HG02938 (cell line): ENCODE results near the gene HS3ST4.
"Not testable (repeated sequence)": the region's sequence is repeated elsewhere in the genome, so short reads cannot be mapped to it uniquely, and the experiment has no call there.

Experiments
- ATAC-seq: cut with Tn5 transposase; IDR thresholded peaks from one replicate; pipeline ENCODE4 v1.9.1; 2021; ENCODE audit warnings: mild to moderate bottlenecking, moderate library complexity; ENCODE audit not compliant: unreplicated experiment

HS3ST4 gene

DNA sequence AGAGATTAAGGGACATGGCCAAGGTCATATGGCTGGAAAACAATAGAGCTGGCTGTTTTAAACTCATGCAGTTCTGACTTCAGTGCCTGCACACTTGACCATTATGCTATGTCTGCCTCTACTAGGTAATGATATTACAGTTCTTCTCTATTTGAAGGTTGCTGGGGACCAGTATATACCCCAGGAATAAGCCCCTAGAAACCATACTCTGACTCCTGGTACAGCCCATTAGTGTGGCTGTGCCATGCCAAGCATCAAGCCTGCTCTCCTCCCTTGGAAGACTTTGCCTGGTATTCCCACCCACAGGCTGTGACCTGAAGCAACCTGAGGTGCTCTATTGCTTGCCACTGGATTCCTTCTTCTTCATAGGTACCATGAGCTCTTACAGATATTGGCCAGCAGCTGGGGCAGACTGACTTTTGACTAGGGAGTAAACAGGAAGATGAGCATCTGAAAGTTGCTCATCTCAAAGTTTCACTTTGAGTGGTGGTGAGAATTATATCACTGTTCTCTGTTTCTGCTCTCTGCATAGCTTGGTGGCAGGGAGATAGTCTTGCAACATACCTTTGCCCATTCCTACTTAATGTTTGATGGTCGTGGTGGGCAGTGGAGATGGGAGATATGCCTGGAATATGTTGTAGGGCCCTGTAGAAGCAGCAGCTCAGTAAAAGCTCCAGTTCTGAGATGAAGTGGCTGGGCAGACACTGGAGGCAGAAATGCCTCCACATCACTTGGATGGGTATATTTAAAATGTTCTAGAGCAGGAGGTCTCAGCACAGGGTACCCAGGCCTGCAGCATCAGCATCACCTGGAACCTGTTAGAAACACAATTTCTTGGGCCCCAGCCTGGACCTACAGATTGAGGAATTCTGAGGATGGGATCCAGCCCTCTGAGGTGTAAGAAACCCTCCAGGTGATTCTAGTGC is 274.7 kb downstream of the HS3ST4 start:
- peak; percentile 96 for ATAC-seq

DNA sequence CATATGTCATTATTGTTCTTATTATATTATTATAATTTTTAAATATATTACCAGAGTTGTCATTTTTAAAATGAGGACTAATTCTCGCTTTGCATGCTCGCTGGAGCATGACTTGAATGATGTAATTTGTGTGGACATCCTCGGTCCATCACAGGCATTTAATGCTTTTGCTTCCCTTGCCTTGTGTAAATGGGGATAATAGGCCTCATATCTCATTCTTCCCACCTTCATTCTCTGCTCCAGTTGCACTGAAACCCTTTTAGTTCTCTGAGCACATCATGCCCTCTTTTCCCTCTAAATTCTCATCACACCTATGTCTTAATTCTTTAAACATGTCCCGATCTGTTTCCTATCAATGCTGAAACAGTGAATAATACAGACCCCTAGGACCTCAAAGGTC is 285.4 kb downstream of the HS3ST4 start:
- ATAC-seq: no peak

DNA sequence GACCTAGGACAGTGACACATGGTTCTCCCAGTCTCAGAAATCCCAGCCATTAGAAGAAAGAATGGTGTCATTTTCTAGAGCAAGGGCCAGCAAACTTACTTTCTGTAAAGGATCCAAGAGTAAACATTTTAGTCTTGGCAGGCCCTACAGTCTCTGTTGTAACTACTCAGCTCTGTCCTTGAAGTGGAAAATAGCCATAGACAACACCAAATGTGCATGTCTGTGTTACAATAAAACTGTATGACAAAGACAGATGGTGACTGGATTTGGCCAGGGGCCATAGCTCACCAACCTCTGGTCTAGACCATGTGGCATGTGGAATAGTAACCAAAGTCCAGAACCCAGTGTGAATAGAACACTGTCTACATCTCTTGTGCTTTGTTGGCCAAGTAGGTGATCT is 286.5 kb downstream of the HS3ST4 start:
- no peak for ATAC-seq

- no peak for ATAC-seq
These were observed 296.3 kb downstream of the HS3ST4 start for GRCh38 chr16:25988084-25988483.

- no peak for ATAC-seq
These were observed 297.1 kb downstream of the HS3ST4 start for GRCh38 chr16:25988882-25989281.

- no peak for ATAC-seq
These were observed 304.3 kb downstream of the HS3ST4 start for GRCh38 chr16:25996052-25996451.

DNA sequence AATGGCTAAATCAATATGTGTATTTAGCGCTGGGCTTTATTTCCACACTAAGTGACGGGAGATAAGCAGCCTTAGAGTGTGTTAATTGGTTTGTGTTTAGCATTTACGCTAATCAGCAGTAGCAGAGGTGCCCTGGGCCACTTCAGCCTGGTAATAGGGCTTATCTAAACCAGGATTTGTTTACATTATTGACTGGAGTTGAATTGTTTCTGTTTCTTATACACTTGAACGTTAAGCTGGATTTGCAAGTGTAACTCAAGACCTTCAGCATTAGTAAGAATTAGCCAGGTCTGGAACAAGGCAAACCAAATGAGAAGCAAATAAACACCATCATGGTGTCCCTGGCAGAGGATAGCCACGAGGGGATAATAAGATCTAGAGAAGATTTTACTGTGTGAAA is 313.6 kb downstream of the HS3ST4 start:
- ATAC-seq: no peak

DNA sequence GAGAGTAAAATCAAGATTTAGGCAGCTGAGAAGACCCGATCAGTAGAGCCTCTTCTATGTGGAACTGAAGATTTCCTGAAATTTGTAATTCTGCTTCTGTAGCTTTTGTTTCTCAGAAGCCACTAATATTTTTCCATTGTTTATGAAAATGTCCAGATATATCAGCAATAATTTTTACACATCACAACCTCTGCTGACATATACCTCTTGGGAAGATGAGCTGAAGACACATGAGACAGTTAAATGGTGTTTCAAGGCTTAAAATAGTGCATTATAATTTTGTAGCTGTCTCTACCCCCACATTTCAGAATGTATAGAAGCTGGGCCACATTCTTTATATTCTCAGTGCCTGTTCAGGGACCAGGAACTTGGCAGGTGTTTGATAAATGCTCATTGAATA is 320.6 kb downstream of the HS3ST4 start:
- no peak for ATAC-seq

- ATAC-seq: no peak
These were observed 324.0 kb downstream of the HS3ST4 start for GRCh38 chr16:26015776-26016175.

DNA sequence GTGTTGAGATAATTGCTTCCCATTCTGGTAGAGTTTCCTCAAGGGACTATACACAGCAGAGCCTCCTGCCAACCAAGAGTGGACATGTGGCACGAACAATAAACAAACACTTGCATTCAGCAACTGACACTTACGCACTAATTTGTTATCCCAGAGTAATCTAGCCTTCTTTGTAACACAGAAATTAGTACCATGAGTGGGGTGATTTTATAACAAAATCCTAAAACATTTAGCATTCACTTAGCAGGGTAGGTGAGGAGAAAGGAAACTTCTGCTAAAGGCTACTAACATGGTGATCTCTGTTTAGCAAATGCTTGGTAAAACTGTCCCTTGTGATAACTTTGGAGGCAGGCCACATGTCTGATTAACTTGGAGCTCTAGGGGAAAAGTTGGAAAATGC is 325.2 kb downstream of the HS3ST4 start:
- no peak for ATAC-seq

- no peak for ATAC-seq
These were observed 327.9 kb downstream of the HS3ST4 start for GRCh38 chr16:26019381-26020242.

DNA sequence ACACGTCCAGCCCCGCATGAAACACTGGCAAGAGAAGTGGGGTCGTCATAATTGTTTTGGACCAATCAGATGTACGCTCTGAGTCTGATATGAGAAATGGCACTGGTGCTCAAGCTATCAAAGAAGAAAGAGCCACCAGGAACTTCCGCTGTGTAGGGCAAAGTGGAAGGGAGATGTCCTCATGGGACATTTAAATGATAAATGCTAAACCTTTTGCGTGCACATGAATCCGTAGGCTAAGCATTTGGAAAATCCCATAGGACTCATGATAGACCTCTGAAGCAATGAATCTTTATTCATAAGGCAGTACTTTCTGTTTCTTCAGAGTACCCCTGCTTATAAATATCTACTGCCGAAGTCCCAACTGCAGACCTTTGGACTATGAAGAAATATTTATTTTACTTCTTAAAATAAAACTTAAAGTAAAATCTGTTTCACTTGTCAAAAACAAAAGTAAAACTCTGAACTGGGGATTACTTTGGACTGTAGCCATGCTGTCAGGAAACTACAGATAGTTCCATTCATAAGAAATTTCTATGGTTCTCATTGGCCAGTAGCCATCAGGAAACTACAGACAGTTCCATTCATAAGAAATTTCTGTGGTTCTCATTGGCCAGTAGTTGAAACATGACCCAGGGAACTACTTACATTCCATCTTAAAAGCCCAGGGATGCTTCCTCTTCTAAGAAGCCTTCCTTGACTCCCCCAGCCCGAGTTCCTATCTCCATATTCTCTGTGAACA is 335.1 kb downstream of the HS3ST4 start:
- ATAC-seq: no peak

DNA sequence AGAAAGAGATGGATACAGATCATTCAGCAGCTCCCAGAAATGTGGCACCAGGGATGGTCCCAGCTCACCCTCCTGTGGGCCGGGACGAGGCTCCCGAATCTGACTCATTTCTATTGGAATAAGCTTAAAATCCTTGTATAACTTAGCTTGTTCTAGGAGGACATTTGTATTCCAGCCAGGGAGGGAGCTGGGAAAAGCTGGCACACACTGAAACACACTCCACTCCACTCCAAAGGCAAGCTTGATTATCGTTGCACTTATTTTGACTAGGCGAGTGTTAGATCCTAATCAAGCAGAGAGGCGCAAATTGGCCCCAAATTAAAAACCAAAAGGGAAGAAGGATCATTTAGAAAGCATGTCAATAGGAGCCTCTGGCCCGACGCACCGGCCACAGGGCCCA is 339.5 kb downstream of the HS3ST4 start:
- ATAC-seq: no peak

DNA sequence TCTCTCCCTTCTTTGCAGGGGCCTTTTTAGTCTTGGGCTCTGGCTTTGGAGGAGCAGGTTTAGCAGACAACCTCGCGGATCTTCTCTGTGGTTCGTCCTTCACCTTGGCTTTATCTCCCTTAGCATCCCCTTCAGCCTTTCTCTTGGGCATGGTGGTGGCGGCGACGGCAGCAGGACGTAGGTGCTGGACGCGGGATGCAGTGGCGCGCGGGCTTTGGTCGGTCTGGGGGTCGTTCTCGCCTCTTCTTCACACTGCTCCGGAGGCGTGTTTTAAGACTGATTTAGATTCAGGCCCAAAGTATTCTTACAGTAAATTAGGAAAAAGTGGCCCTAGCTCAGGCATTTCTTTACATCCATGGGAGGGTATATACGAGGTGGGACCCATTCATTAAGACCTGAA is 340.9 kb downstream of the HS3ST4 start:
- not testable (repeated sequence) for ATAC-seq

- ATAC-seq: no peak
These were observed 350.4 kb downstream of the HS3ST4 start for GRCh38 chr16:26041952-26042668.

- no peak for ATAC-seq
These were observed 358.7 kb downstream of the HS3ST4 start for GRCh38 chr16:26050472-26050871.

GRCh38 chr16:26051063-26051462 is 359.3 kb downstream of the HS3ST4 start:
- ATAC-seq: no peak

DNA sequence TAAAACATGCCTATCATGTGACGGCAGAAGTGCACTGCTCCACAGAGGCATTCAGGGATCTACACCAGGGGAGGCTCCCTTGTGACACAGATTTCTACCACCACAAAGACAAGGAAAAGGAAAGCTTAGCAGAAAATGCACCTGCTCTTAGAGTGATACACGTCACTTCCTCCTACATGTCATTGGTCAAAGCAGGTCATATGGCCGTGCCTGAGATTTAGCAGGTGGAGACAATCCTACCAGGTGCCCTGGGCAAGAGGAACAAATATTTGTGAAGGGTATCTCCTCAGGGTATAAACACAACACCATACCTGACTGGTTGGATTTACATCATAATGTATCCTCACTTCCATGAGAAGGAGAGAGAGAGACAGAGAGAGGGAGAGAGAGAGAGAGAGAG is 362.1 kb downstream of the HS3ST4 start:
- ATAC-seq: no peak

GRCh38 chr16:26058326-26058725 is 366.6 kb downstream of the HS3ST4 start:
- ATAC-seq: no peak

DNA sequence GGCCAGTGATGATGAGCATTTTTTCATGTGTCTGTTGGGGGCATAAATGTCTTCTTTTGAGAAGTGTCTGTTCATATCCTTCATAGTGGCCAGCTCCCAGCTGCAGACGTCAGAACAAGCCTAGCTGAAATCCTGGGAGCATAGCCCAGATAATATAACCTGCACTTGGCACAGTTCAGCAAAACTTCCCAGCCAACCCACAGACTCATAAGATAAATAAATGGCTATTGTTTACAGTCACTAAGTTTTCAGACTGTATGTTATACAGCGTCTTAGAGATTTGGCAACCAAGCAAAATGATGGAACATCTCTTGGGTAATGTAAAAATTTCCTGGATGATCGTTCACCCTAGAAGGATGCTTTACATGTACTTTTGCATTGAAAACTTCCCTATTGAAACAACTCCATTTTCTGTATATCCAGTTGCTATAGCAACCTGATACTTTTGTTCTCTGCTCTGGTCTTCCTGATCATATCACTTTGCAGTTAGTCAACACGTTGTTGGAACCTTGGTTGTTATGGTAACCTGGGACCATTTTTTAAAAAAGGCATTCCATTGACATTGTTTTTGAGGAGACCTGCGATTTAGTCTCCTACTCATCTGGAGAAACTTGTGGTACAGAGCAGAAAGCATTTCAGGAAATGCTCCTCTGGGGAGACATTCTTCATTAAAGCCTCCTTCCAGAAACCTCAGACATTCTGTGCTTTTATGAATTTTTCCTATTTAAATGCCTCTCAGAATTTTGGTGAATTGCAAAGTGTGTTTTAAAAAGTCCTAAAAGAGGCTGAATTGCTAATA is 378.7 kb downstream of the HS3ST4 start:
- no peak for ATAC-seq
